Activated CD8-positive, alpha-beta memory T cell treated with anti-CD3 and anti-CD28 coated beads for 4 hours (primary cell): ENCODE measurements around the gene ZNF189.

Source experiments
- DNase-seq, 2 donors: peaks; one replicate each; pipeline ENCODE4 v3.0.0-alpha.2; 2020; ENCODE audit warnings: low read depth in 2 of 2

ZNF189 gene

GRCh38 chr9:101418518-101419430 is 20.1 kb downstream of the ZNF189 start:
- DNase-seq, result no peak

GRCh38 chr9:101419863-101420262 is 21.2 kb downstream of the ZNF189 start:
- DNase-seq, result no peak

- DNase-seq, result no peak
Observed at GRCh38 chr9:101421653-101422065, 23.0 kb downstream of the ZNF189 start.

GRCh38 chr9:101427358-101427757 is 28.7 kb downstream of the ZNF189 start:
- DNase-seq, result no peak

GRCh38 chr9:101427957-101428655 is 29.5 kb downstream of the ZNF189 start:
- DNase-seq, result no peak

- no peak for DNase-seq
Observed at GRCh38 chr9:101428909-101429308, 30.3 kb downstream of the ZNF189 start.

- DNase-seq, result no peak
Observed at GRCh38 chr9:101429736-101430135, 31.1 kb downstream of the ZNF189 start.

- no peak for DNase-seq
Observed at GRCh38 chr9:101432171-101432570, 33.5 kb downstream of the ZNF189 start.

GRCh38 chr9:101432740-101433139 is 34.1 kb downstream of the ZNF189 start:
- DNase-seq, result no peak

- DNase-seq, result no peak
Observed at GRCh38 chr9:101433229-101433628, 34.6 kb downstream of the ZNF189 start.

- no peak for DNase-seq
Observed at GRCh38 chr9:101434998-101435397, 36.3 kb downstream of the ZNF189 start.

- DNase-seq, result no peak
Observed at GRCh38 chr9:101435601-101436079, 37.0 kb downstream of the ZNF189 start, which contains the start of gene ALDOB. Gene ALDOB, minus strand, starts transcription at chr9:101435774. Its CDS starts 4,887 bp downstream, at chr9:101430887.

- DNase-seq, result no peak
Observed at GRCh38 chr9:101437806-101438232, 39.2 kb downstream of the ZNF189 start.

- DNase-seq, result no peak
Observed at GRCh38 chr9:101438523-101438922, 39.9 kb downstream of the ZNF189 start.

- no peak for DNase-seq
Observed at GRCh38 chr9:101440714-101441230, 42.1 kb downstream of the ZNF189 start.

- DNase-seq, result no peak
Observed at GRCh38 chr9:101442318-101442717, 43.7 kb downstream of the ZNF189 start.

GRCh38 chr9:101442736-101443135 is 44.1 kb downstream of the ZNF189 start:
- DNase-seq, result no peak

GRCh38 chr9:101443364-101443771 is 44.7 kb downstream of the ZNF189 start:
- DNase-seq, result no peak

GRCh38 chr9:101445353-101446029 is 46.8 kb downstream of the ZNF189 start:
- no peak for DNase-seq

GRCh38 chr9:101446732-101447131 is 48.1 kb downstream of the ZNF189 start:
- no peak for DNase-seq

- DNase-seq, result no peak
Observed at GRCh38 chr9:101448680-101449070, 50.0 kb downstream of the ZNF189 start.
